ENCODE results near the gene SEC16A. TPM values are rescaled to one million over a fixed set of nuclear protein-coding genes. Genes with fewer than 3 reads are reported as not detected.

SEC16A gene
- total and polyA plus RNA-seq, 4 donors = 11.1 to 61.0 (median 58.1) TPM

- Histone ChIP-seq H3K27me3 (ENCODE audit: control insufficient read depth in 1 of 2, insufficient read depth in 2 of 2, low read length in 1 of 2) (no peaks in the 10 kb centered on the region), H3K27ac (ENCODE audit: low read depth in 1 of 2, low read length in 2 of 2) (no peak overlapping the region), H3K4me1 (ENCODE audit: control insufficient read depth in 1 of 2, insufficient read depth in 2 of 2, low read length in 2 of 2) (no peaks in the 10 kb centered on the region), H3K36me3 (ENCODE audit: control insufficient read depth in 1 of 2, insufficient read depth in 2 of 2, low read length in 1 of 2) (peaks cover 0 to 10% of the 10 kb centered on the region in 2 donors), H3K4me3 (ENCODE audit: low read length in 2 of 2) (no peak overlapping the region), H3K9me3 (ENCODE audit: control insufficient read depth, low read length) (no peaks in the 10 kb centered on the region)
- DNase-seq (no peak), ATAC-seq (ENCODE audit: low FRiP score) (no peak)
- whole genome bisulfite sequencing, 2 donors = 92% methylated on average over 7 of the region's 7 CpGs
- intact Hi-C loops (cut with DNase I) = no loop called here
These were observed 39.2 kb downstream of the SEC16A start for GRCh38 chr9:136443687-136444086.

- Histone ChIP-seq H3K9me3 (ENCODE audit: control insufficient read depth, low read length) (no peaks in the 10 kb centered on the region), H3K4me1 (ENCODE audit: control insufficient read depth in 1 of 2, insufficient read depth in 2 of 2, low read length in 2 of 2) (no peaks in the 10 kb centered on the region), H3K4me3 (ENCODE audit: low read length in 2 of 2) (no peak overlapping the region), H3K27me3 (ENCODE audit: control insufficient read depth in 1 of 2, insufficient read depth in 2 of 2, low read length in 1 of 2) (no peaks in the 10 kb centered on the region), H3K27ac (ENCODE audit: low read depth in 1 of 2, low read length in 2 of 2) (no peak overlapping the region), H3K36me3 (ENCODE audit: control insufficient read depth in 1 of 2, insufficient read depth in 2 of 2, low read length in 1 of 2) (peaks cover 0 to 10% of the 10 kb centered on the region in 2 donors)
- WGBS, 2 donors = 89 to 92% methylated on average over 13 to 15 of the region's 15 CpGs
- ATAC-seq (ENCODE audit: low FRiP score) = no peak
- intact Hi-C loops (cut with DNase I) = no loop called here
- no peak for DNase-seq
These were observed 39.8 kb downstream of the SEC16A start for GRCh38 chr9:136443087-136443486.

GRCh38 chr9:136442265-136442664, 40.6 kb downstream of the SEC16A start:
- Histone ChIP-seq H3K36me3 (ENCODE audit: control insufficient read depth in 1 of 2, insufficient read depth in 2 of 2, low read length in 1 of 2) (peaks cover 0 to 8% of the 10 kb centered on the region in 2 donors), H3K4me1 (ENCODE audit: control insufficient read depth in 1 of 2, insufficient read depth in 2 of 2, low read length in 2 of 2) (no peaks in the 10 kb centered on the region), H3K4me3 (ENCODE audit: low read length in 2 of 2) (no peak overlapping the region), H3K27ac (ENCODE audit: low read depth in 1 of 2, low read length in 2 of 2) (no peak overlapping the region), H3K27me3 (ENCODE audit: control insufficient read depth in 1 of 2, insufficient read depth in 2 of 2, low read length in 1 of 2) (no peaks in the 10 kb centered on the region), H3K9me3 (ENCODE audit: control insufficient read depth, low read length) (no peaks in the 10 kb centered on the region)
- no peak for DNase-seq
- no peak for ATAC-seq (ENCODE audit: low FRiP score)
- intact Hi-C loops (cut with DNase I) = no loop called here
- whole genome bisulfite sequencing, 2 donors = 70 to 78% methylated on average over 5 of the region's 5 CpGs

- WGBS, 2 donors = 77 to 78% methylated on average over 17 of the region's 17 CpGs
- intact Hi-C loops (cut with DNase I) = no loop called here
- H3K36me3 ChIP-seq (ENCODE audit: control insufficient read depth in 1 of 2, insufficient read depth in 2 of 2, low read length in 1 of 2) = peaks cover 0 to 6% of the 10 kb centered on the region in 2 donors
- H3K4me1 ChIP-seq (ENCODE audit: control insufficient read depth in 1 of 2, insufficient read depth in 2 of 2, low read length in 2 of 2) = no peaks in the 10 kb centered on the region
- H3K4me3 ChIP-seq (ENCODE audit: low read length in 2 of 2) = no peak overlapping the region
- ATAC-seq (ENCODE audit: low FRiP score) = no peak
- no peak overlapping the region for H3K27ac ChIP-seq (ENCODE audit: low read depth in 1 of 2, low read length in 2 of 2)
- no peak for DNase-seq
- no peaks in the 10 kb centered on the region for H3K9me3 ChIP-seq (ENCODE audit: control insufficient read depth, low read length)
- H3K27me3 ChIP-seq (ENCODE audit: control insufficient read depth in 1 of 2, insufficient read depth in 2 of 2, low read length in 1 of 2) = no peaks in the 10 kb centered on the region
These were observed 41.1 kb downstream of the SEC16A start for GRCh38 chr9:136441681-136442245.

- H3K4me3 ChIP-seq (ENCODE audit: low read length in 2 of 2) = no peak overlapping the region
- no peaks in the 10 kb centered on the region for H3K27me3 ChIP-seq (ENCODE audit: control insufficient read depth in 1 of 2, insufficient read depth in 2 of 2, low read length in 1 of 2)
- no peaks in the 10 kb centered on the region for H3K4me1 ChIP-seq (ENCODE audit: control insufficient read depth in 1 of 2, insufficient read depth in 2 of 2, low read length in 2 of 2)
- peaks cover 0 to 4% of the 10 kb centered on the region in 2 donors for H3K36me3 ChIP-seq (ENCODE audit: control insufficient read depth in 1 of 2, insufficient read depth in 2 of 2, low read length in 1 of 2)
- 88 to 91% methylated on average over 15 of the region's 15 CpGs for WGBS, 2 donors
- no peak overlapping the region for H3K27ac ChIP-seq (ENCODE audit: low read depth in 1 of 2, low read length in 2 of 2)
- ATAC-seq (ENCODE audit: low FRiP score) (no peak), DNase-seq (no peak)
- H3K9me3 ChIP-seq (ENCODE audit: control insufficient read depth, low read length) = no peaks in the 10 kb centered on the region
- intact Hi-C loops (cut with DNase I) = no loop called here
These were observed 41.6 kb downstream of the SEC16A start for GRCh38 chr9:136441191-136441680.

GRCh38 chr9:136439481-136440408, 43.1 kb downstream of the SEC16A start, which contains the start of gene INPP5E:
TSS of gene INPP5E (minus strand) at chr9:136439845. CDS start at chr9:136439419, 426 bp downstream.
- H3K9me3 ChIP-seq (ENCODE audit: control insufficient read depth, low read length) = no peaks in the 10 kb centered on the region
- ATAC-seq (ENCODE audit: low FRiP score) (peak; percentile 91), DNase-seq (peak; percentile 77 to 92)
- intact Hi-C loops (cut with DNase I) = no loop called here
- no peaks in the 10 kb centered on the region for H3K27me3 ChIP-seq (ENCODE audit: control insufficient read depth in 1 of 2, insufficient read depth in 2 of 2, low read length in 1 of 2)
- no peaks in the 10 kb centered on the region for H3K4me1 ChIP-seq (ENCODE audit: control insufficient read depth in 1 of 2, insufficient read depth in 2 of 2, low read length in 2 of 2)
- 5 to 6% methylated on average over 79 to 90 of the region's 90 CpGs for WGBS, 2 donors
- peak within 1 kb of the TSS; percentile 83 to 93 for H3K4me3 ChIP-seq (ENCODE audit: low read length in 2 of 2)
- H3K36me3 ChIP-seq (ENCODE audit: control insufficient read depth in 1 of 2, insufficient read depth in 2 of 2, low read length in 1 of 2) = peaks cover 0 to 4% of the 10 kb centered on the region in 2 donors
- H3K27ac ChIP-seq (ENCODE audit: low read depth in 1 of 2, low read length in 2 of 2) = no peak within 1 kb of the TSS

GRCh38 chr9:136438548-136439480, 44.0 kb downstream of the SEC16A start:
- DNase-seq = no peak
- Histone ChIP-seq H3K9me3 (ENCODE audit: control insufficient read depth, low read length) (no peaks in the 10 kb centered on the region), H3K4me3 (ENCODE audit: low read length in 2 of 2) (peak overlapping the region; percentile 83 to 93), H3K4me1 (ENCODE audit: control insufficient read depth in 1 of 2, insufficient read depth in 2 of 2, low read length in 2 of 2) (no peaks in the 10 kb centered on the region), H3K36me3 (ENCODE audit: control insufficient read depth in 1 of 2, insufficient read depth in 2 of 2, low read length in 1 of 2) (peaks cover 0 to 2% of the 10 kb centered on the region in 2 donors), H3K27ac (ENCODE audit: low read depth in 1 of 2, low read length in 2 of 2) (no peak overlapping the region), H3K27me3 (ENCODE audit: control insufficient read depth in 1 of 2, insufficient read depth in 2 of 2, low read length in 1 of 2) (no peaks in the 10 kb centered on the region)
- ATAC-seq (ENCODE audit: low FRiP score) = peak; percentile 19
- intact Hi-C loops (cut with DNase I) = no loop called here
- 0 to 1% methylated on average over 73 to 91 of the region's 91 CpGs for WGBS, 2 donors

GRCh38 chr9:136437839-136438547, 44.8 kb downstream of the SEC16A start:
- no peak overlapping the region for H3K27ac ChIP-seq (ENCODE audit: low read depth in 1 of 2, low read length in 2 of 2)
- DNase-seq = no peak

More at GRCh38 chr9:136437839-136438547, 44.8 kb downstream of the SEC16A start:
- Histone ChIP-seq H3K4me1 (ENCODE audit: control insufficient read depth in 1 of 2, insufficient read depth in 2 of 2, low read length in 2 of 2) (no peaks in the 10 kb centered on the region), H3K9me3 (ENCODE audit: control insufficient read depth, low read length) (no peaks in the 10 kb centered on the region), H3K36me3 (ENCODE audit: control insufficient read depth in 1 of 2, insufficient read depth in 2 of 2, low read length in 1 of 2) (peaks cover 0 to 2% of the 10 kb centered on the region in 2 donors), H3K4me3 (ENCODE audit: low read length in 2 of 2) (peak overlapping the region; percentile 83 to 93), H3K27me3 (ENCODE audit: control insufficient read depth in 1 of 2, insufficient read depth in 2 of 2, low read length in 1 of 2) (no peaks in the 10 kb centered on the region)
- 50% methylated on average over 37 of the region's 37 CpGs for WGBS, 2 donors
- ATAC-seq (ENCODE audit: low FRiP score) = no peak
- intact Hi-C loops (cut with DNase I) = no loop called here
